Activated CD4-positive, alpha-beta T cell treated with anti-CD3 and anti-CD28 coated beads, Interleukin-2, amount 50 U/mL, for 24 hours (primary cell): Measurements from ENCODE around the gene GNAO1.
A peak's percentile ranks its signal among the peaks of the same experiment; 100 is the strongest.

Source experiments
- DNase-seq, 2 donors: peaks; one replicate each; pipeline ENCODE4 v3.0.0-alpha.2; 2020; ENCODE audit warnings: low read depth in 1 of 2, low spot score in 1 of 2

GNAO1 gene

GRCh38 chr16:56347670-56348069 is 156.4 kb downstream of the GNAO1 start:
- DNase-seq, result no peak

DNA sequence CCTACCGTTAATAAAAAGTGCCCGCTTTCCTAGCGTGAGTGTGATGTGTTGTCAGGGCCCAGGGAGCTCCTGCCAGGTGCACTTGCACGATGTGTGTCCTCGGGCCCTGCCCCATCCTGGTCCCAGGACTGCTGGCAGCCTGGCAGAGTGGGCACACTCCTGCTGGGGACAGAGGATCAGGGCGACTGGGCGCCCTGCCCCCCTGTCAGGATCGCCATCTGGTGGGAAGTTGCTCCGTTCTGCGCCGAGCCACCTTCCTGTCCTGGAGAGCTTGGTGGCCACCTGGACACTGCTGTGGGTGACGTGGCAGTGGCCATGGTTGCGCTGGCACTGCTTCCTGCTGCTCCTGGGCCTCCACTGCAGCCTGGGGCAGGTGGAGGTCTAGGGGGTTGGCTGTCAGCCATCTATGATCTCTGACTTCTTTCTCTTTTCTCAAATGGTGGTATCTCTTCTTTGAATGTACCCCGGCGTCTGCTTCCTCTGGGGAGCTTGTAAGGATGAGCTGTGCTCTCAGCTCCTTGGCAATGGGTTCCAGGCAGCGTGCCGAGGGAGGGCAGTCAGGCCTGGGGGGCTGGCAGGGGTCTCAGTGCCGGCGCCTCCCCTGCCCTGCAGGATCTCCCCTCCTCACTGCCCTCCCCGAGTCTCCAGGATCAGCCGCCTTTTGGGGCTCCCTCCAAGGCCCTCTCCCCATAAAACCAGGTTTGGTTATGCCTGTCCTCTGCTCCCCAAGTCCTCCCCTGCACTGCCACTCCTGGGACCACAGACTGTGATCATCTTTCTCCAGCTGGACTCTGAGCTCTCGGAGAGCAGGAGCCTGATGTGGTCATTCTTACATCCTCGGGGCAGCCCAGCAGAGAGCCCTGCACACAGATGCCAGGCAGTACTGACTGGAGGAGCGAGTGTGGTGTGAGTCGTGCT is 157.1 kb downstream of the GNAO1 start:
- no peak for DNase-seq

- no peak for DNase-seq
Measured at GRCh38 chr16:56349086-56349415, 157.8 kb downstream of the GNAO1 start.

DNA sequence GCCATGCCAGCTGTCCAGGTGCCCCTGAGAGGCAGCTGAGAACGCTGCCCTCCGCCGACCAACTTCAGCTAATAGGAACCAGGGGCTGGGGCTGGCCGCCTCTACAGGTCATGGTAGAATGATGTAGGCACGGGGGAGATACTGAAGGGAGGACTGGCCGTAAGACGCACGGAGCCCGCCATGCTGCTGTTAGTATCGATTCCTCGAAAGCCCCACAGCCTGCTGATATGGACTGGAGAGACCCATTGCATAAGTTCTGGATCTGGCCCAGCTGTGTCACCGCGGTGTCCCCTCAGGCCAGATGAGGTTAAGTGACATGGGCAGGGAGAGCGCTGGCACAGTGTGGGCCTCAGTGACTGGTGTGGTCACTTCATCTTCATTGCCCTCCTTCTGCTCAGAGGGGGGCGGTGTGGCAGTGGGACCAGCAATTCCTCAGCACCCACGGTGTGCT is 158.4 kb downstream of the GNAO1 start:
- DNase-seq, result no peak

DNA sequence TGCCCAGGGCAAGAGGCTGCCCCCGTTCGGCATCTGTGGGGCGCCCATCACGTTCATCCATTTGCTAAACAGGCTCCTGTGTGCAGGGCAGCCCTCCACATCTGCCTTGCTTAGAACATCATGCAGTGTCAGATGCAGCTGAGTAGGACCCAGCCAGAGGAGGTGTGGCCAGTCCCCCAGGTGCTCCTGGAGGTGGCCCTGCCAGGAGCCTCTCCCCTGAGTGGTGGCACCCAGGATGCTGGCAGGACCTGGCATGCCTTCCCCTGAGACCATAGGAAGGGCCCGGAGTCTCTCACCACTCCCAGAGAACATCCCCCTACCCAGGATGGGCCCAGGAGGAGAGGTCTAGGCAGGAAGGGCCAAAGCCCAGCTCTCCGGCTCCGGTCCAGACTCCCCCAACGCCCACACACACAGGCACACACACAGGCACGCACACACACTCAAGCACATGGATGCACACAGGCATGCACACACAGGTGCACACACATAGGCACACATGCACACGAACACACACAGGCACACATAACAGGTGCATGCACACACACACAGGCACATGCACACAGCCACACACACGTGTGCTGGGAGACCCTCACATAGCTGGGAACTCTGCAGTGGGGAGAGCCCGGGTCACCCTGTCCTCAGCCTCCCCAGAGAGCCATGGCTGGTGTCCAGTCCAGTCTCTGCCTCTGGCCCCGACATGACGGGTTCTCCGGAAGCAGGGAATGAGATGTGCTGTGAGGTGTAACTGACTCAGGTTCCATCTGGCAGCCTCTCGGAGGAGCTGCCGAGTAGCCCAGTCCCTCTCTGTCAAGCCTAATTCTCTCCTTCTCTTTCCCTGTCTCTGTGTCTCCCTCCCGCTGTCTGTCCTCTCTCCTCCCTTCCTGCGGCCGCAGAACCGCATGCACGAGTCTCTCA is 159.5 kb downstream of the GNAO1 start:
- no peak for DNase-seq

- DNase-seq, result no peak
Measured at GRCh38 chr16:56351481-56351880, 160.2 kb downstream of the GNAO1 start.

- no peak for DNase-seq
Measured at GRCh38 chr16:56352351-56353053, 161.2 kb downstream of the GNAO1 start.

- no peak for DNase-seq
Measured at GRCh38 chr16:56353054-56353921, 162.0 kb downstream of the GNAO1 start.

DNA sequence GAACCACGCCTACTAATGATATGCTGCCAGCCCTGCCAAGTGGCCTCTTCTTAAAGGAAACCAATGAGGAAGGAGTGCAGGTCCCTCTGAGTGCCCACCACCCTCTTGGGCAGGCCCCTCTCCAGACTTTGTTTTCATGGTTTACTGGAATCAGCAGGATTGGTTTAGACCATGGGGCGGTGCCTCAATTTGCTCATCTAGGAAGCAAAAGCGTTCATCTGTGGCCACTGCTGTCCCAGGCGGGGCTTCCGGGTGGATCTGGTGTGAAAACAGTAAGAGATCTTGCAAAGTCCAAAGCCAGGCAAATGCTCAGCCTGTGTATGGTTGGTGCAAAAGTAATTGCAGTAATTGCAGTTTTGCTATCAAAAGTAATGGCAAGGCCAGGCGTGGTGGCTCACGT is 162.7 kb downstream of the GNAO1 start:
- DNase-seq, result no peak

DNA sequence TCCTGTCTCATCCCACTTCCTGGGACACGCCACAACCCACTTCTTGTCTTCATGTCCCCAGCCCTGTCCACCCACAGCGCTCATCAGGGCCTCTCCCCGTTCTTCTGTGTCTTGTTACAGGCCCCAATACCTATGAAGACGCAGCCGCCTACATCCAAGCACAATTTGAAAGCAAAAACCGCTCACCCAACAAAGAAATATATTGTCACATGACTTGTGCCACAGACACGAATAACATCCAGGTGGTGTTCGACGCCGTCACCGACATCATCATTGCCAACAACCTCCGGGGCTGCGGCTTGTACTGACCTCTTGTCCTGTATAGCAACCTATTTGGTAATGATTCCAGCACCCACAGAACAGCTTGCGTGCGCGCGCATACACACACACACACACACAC is 163.5 kb downstream of the GNAO1 start:
- no peak for DNase-seq

- no peak for DNase-seq
Measured at GRCh38 chr16:56355221-56355620, 163.9 kb downstream of the GNAO1 start.

DNA sequence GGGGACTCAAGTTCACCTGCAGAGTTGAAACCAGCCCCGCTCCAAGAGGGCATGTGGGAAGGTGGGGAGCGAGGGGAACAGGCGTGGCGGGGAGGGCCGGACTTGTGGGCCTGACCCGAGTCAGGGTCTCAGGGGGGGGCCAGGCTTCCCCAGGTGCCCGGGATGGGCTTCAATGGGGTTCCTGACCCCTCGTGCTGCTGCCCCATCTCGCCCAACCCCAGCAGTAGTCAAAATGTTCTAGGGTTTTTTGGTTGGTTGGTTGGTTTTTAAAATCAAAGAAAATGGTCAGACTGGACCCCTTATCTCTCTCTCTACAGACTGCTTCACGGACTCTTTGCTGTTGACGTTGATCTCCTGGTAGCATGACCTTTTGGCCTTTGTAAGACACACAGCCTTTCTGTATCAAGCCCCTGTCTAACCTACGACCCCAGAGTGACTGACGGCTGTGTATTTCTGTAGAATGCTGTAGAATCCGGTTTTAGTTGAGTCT is 164.5 kb downstream of the GNAO1 start:
- DNase-seq, result no peak

DNA sequence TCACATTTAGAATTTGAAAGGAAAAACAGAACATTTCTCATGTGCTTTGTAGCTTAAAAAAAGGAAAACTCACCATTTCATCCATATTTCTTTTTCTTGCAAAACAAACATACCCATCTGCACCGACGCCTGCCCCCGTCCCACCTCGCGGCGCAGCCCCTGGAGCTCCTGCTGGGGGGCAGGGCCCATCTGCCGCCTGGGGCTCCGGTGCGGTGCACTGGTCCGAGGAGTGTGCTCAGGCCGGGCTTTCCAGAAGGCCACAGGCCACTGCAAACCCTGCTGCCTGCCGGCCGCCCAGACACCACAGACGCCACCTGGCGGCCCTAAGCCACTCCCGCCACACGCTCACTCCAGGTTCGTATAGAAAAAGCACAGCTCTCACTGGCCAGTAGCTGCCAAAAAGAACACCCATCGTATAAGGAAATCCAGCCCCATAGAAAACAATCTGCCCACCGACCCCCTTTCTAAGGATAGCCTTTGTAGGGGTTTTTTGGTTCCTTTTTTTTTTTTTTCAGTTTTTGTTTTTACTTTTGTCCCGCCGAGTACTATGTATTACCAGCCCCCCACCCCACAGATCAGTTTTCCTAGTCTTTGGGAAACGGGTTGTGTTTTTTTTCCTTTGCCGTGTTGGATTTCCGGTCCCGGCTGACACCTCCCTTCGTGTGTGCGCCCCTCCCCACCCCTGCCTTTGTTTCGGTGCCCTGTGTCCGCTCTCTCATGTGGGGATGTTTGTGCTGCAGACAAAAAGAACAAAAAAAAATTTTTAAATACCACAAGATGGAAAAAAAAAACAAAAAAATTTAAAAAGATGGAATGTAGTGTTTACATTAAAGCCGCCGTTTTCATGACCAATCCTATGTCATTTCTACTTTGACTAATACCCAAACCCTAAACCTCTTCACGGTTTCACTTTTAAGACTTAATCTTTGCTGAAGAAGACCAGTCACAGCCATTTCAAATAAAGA is 165.3 kb downstream of the GNAO1 start:
- DNase-seq, result peak; percentile 9 to 39

DNA sequence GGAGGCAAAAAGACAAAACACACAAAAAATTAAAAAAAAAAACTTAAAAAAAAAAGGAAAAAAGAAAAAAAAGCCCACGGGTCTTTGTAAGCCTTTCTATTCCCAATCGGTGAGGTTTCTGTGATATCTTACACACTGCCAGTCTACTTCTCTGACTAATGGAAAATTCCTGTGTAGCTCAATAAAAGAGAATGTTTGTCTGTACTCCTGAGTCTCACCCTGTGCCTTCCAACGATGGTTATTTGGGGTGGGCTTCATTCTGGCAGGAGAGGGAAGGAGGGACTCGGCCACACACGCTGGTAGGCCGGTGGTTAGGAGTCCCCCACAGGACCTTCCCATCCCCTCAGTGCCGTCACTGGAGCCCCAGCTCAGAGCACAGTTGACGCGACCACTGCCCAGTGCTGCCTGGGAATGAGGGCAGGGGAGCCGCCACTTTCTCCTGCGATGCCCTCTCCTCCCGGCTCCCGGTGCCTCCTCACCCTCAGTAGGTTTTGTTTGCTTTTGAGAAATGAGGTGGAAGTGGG is 166.0 kb downstream of the GNAO1 start:
- DNase-seq, result no peak

GRCh38 chr16:56357765-56358322 is 166.6 kb downstream of the GNAO1 start:
- DNase-seq, result no peak

DNA sequence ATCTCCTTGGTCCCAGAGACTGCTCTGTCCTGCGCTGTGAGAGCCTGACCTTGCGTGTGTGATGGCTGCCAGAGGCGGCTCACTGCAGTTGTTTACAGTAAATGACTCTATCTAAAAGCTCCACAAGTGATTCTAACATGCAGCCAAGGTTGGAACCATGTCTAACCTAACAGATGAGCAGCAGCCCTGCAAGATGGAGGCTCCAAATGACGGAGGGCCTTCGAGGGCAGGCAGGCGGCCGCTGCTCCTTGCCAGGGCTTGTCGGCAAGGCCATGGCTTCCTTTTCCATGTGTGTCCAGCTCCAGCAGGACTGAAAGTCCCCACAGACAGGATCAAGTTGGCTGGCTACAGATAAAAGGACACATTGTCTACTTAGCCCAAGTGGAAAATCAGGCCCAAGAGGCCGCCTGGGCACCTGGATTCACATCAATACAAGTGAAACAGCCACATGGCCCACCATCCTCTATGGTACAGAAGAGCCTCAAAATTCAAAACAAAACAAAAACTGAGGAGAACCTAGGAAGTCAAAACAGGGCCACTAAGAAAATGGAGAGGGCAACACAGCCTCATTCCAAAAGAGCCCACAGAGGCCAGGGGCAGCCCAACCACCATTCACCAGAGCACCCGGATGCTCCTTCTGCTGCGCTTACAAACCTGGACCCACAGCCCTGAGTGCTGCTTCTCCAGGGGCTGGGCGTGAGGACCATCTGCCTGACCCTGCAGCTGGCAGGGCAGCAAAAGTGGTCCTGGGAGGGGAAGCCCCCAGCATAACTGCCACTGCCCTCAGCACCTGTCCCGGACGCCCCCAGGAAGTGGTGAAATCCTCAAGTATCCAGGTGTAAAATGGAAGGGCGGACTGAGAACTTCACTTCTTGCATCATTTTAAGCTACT is 169.1 kb downstream of the GNAO1 start:
- DNase-seq, result no peak

DNA sequence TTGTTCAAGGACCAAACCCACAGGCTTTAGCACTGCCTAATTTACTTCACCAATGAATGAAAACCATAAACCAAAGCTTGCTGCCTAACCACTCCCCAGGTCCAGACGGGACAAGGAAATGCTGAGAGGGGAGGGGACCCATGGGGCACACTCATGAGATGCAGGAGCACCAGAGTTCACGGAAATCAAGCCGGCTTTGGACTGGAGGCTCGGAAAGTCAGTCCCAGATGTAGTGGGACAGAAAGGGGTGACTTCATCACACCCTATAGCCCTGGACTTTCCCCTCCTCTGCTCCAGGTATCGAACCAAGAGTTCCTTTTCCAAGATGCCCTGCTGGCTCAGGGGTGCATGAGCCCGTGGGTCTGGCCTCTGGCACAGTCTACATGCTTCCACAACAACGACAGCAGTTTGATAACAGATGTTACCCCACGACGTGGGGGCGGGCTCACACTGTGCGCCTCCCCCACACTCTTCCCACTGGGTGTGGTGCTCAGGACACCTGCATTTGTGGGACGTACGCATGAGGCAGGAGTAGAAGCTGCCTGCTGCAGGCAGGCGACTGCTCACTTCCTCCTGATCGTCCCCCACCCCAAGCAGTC is 170.9 kb downstream of the GNAO1 start:
- DNase-seq, result no peak
